BJ (cell line): ENCODE data around the gene REEP6. TPM values are rescaled to one million over a fixed set of nuclear protein-coding genes. Genes with fewer than 3 reads are reported as not detected.

ENCODE experiments used
- CTCF ChIA-PET: fragments of 350-600 bp; formaldehyde crosslinking; extraction: SDS; loops from one replicate; lab custom pipeline; 2021; ENCODE audit warnings: antibody characterized with exemption, inconsistent platforms; lab: Yijun Ruan, JAX
- POLR2A ChIA-PET: fragments of 300-600 bp; sonication (Branson Sonifier 250); formaldehyde crosslinking; extraction: SDS; loops from one replicate; lab custom pipeline; 2021; ENCODE audit warnings: antibody characterized with exemption; lab: Charles Lee
- DNase-seq: peaks from one replicate; pipeline ENCODE4 v3.0.0-alpha.2; 2011; ENCODE audit warnings: low read depth
- H3K27me3 ChIP-seq: 2 replicates; pipeline ENCODE4 v1.6.0; 2011; ENCODE audit warnings: low read length; ENCODE audit not compliant: control insufficient read depth, insufficient read depth
- H3K36me3 ChIP-seq: 2 replicates; pipeline ENCODE4 v1.5.1; 2011; ENCODE audit warnings: low read length; ENCODE audit not compliant: control insufficient read depth, insufficient read depth
- H3K4me3 ChIP-seq: 2 replicates; pipeline ENCODE4 v1.5.1; 2011; ENCODE audit warnings: low read depth, mild to moderate bottlenecking, control low read depth, low read length
- polyA plus RNA-seq: library from polyadenylated mRNA; depleted of rRNA; stranded (reverse); fragments of >200 nt; gene quantifications from 2 replicates; pipeline ENCODE4 v1.2.3, GENCODE V29; 2011
- TF ChIP-seq, protein P1 (sequence below): IDR thresholded peaks from 2 replicates; pipeline ENCODE4 v1.5.1; 2011; ENCODE audit warnings: low read depth, mild to moderate bottlenecking, control low read depth, inconsistent platforms, low read length, moderate library complexity; ENCODE audit not compliant: insufficient read depth

REEP6 gene
- polyA plus RNA-seq, 1 experiment: 3.1 TPM

DNA sequence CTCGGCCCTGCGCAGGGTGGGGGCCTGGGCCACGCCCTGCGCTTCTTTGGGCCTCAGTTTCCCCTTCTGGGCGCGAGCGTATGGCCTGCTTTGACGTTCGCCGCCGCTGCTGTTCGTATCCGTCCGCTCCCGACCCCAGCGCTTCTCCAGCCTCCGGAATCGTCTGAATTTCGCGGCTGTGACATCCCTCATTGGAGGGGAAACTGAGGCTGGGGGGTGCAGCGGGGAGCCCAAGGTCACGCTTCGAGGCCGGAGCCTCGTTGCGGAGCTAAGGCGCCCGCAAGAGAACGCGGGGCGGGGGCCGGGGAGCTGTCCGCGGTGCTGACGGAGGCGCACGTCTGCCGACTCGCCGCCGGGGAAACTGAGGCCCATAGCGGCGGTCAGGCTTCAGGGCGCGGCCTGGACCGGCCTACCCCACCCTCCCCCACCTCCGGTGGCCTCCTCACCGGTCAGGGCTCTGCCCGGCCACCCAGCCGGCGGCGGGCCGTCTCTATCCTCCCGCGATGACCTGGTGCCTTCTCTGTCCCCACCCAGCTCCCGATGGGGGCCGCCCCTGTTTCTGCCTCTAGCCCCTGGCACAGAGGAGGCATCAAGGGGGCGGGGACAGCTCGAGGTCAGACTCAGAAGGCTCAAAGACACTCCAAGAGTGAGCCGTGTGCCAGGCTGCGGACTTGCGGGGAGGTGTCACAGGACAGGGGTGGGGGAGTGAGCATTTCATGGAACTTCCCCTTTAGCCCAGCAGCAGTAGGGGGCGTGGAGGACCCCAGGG lies 44.1 kb upstream of the REEP6 start:
- Histone ChIP-seq H3K4me3 (no peak overlapping the region), H3K36me3 (peaks cover 8% of the 10 kb centered on the region), H3K27me3 (peaks cover 26% of the 10 kb centered on the region)
- CTCF ChIA-PET: interaction anchor here (1.2 to 2.2 kb wide), 3 partner anchors 9 to 167 kb away, joined by 3 to 9 read pairs (median 4); no protein-coding TSS in a partner anchor
- no peak for DNase-seq
- POLR2A ChIA-PET: interaction anchor here (0.6 kb wide), 1 partner anchor 130 kb away, joined by 5 read pairs; no protein-coding TSS in a partner anchor
- TF ChIP-seq, protein P1, sequence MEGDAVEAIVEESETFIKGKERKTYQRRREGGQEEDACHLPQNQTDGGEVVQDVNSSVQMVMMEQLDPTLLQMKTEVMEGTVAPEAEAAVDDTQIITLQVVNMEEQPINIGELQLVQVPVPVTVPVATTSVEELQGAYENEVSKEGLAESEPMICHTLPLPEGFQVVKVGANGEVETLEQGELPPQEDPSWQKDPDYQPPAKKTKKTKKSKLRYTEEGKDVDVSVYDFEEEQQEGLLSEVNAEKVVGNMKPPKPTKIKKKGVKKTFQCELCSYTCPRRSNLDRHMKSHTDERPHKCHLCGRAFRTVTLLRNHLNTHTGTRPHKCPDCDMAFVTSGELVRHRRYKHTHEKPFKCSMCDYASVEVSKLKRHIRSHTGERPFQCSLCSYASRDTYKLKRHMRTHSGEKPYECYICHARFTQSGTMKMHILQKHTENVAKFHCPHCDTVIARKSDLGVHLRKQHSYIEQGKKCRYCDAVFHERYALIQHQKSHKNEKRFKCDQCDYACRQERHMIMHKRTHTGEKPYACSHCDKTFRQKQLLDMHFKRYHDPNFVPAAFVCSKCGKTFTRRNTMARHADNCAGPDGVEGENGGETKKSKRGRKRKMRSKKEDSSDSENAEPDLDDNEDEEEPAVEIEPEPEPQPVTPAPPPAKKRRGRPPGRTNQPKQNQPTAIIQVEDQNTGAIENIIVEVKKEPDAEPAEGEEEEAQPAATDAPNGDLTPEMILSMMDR: no peak

DNA sequence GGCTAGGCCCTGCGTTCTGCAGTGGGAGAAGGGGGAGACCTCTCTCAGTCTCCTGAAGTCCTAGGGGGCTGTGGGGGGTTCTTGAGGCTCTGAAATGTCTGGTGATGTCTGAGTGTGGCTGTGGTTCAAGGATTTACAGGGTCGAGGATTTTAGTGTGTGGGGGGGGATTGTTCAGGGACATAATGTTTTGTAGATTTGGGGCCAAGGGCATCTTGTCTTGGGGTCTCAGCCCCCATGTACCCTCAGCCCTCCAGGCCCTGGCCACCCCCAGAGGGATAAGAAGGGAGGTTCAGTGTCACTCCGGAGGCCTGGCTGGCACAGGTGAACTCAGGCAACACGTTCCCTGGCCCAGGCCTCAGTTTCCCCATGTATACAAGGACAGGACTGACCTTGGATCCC lies 43.5 kb upstream of the REEP6 start:
- CTCF ChIA-PET: interaction anchor here (1.2 to 2.2 kb wide), 3 partner anchors 8 to 168 kb away, joined by 3 to 9 read pairs (median 4); no protein-coding TSS in a partner anchor
- H3K27me3 ChIP-seq: peaks cover 32% of the 10 kb centered on the region

DNA sequence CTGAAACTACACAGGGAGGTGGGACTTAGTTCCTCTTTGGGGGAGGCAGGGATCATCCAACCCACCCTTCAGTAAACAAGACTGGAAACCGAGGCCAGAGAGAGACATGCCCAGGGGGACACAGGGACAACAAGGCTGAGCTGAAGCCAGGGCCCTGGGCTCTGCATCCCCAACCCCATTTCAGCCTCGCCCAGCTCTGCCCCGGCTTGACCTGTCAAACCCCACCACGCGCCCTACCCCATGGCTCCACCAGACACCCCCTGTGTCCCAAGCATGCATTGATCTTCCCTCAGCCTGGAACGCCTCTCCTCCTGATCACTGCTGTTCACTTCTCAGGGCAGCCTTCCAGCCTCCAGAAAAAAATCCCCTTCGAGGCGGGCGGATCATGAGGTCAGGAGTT lies 43.0 kb upstream of the REEP6 start:
- POLR2A ChIA-PET: no interaction called here
- peaks cover 34% of the 10 kb centered on the region for H3K27me3 ChIP-seq
- CTCF ChIA-PET: interaction anchor here (1.5 kb wide), 1 partner anchor 34 kb away, joined by 4 read pairs; no protein-coding TSS in a partner anchor
- no peaks in the 10 kb centered on the region; the same call in 1 of the 2 replicates for H3K36me3 ChIP-seq
- no peak overlapping the region for H3K4me3 ChIP-seq
- no peak for DNase-seq
- TF ChIP-seq, protein P1: no peak

More for the DNA sequence above, 43.5 kb upstream of the REEP6 start:
- Histone ChIP-seq H3K36me3 (peaks cover 2% of the 10 kb centered on the region; the same call in 1 of the 2 replicates), H3K4me3 (no peak overlapping the region)
- POLR2A ChIA-PET: no interaction called here
- no peak for DNase-seq
- TF ChIP-seq, protein P1: no peak

GRCh38 chr19:1449467-1450442 lies 41.2 kb upstream of the REEP6 start, which contains the start of gene APC2:
APC2 (plus strand) TSS chr19:1450121; CDS start chr19:1453002, 2,881 bp downstream.
- POLR2A ChIA-PET: no interaction called here
- no peak for DNase-seq
- TF ChIP-seq, protein P1: no peak
- Histone ChIP-seq H3K4me3 (peak within 1 kb of the TSS; percentile 17; the same call in 1 of the 2 replicates), H3K36me3 (no peaks in the 10 kb centered on the region), H3K27me3 (peaks cover 34% of the 10 kb centered on the region)
- CTCF ChIA-PET: interaction anchor here (1.5 kb wide), 1 partner anchor 36 kb away, joined by 4 read pairs; no protein-coding TSS in a partner anchor
